ENCODE measurements around the gene RAC3.

The RAC3 gene

GRCh38 chr17:82064433-82065192 is 33.1 kb downstream of the RAC3 start:
- Histone ChIP-seq H3K36me3 (ENCODE audit: insufficient read depth, insufficient read length, low read length) (peaks cover 51% of the 10 kb centered on the region), H3K9me3 (ENCODE audit: insufficient read depth, low read length) (no peaks in the 10 kb centered on the region), H3K4me3 (ENCODE audit: insufficient read length, low read depth) (peak overlapping the region; percentile 92), H3K27me3 (ENCODE audit: insufficient read depth, insufficient read length) (no peaks in the 10 kb centered on the region), H3K9ac (ENCODE audit: insufficient read length, low read depth) (peak overlapping the region; percentile 95), H3K4me1 (ENCODE audit: insufficient read depth, insufficient read length) (peaks cover 6% of the 10 kb centered on the region)
- DNase-seq (ENCODE audit: low read depth, low spot score), result no peak
- TF ChIP-seq ZNF274 (IDR thresholded peaks at IDR 0.05; ENCODE audit: low read depth, low read length) (no peak), SUZ12 (IDR thresholded peaks at IDR 0.05; ENCODE audit: extremely low read depth, insufficient read depth, insufficient read length) (no peak)

- H3K4me1 ChIP-seq (ENCODE audit: insufficient read depth, insufficient read length), result peaks cover 6% of the 10 kb centered on the region
- no peak for DNase-seq (ENCODE audit: low read depth, low spot score)
- no peak for TF ChIP-seq ZNF274 (IDR thresholded peaks at IDR 0.05; ENCODE audit: low read depth, low read length)
- no peak for TF ChIP-seq YY1 (IDR thresholded peaks at IDR 0.05; ENCODE audit: insufficient read depth, insufficient read length)
- peaks cover 45% of the 10 kb centered on the region for H3K36me3 ChIP-seq (ENCODE audit: insufficient read depth, insufficient read length, low read length)
- H3K9ac ChIP-seq (ENCODE audit: insufficient read length, low read depth), result peak overlapping the region; percentile 95
- H3K4me3 ChIP-seq (ENCODE audit: insufficient read length, low read depth), result peak overlapping the region; percentile 92
- H3K27me3 ChIP-seq (ENCODE audit: insufficient read depth, insufficient read length), result no peaks in the 10 kb centered on the region
- H3K9me3 ChIP-seq (ENCODE audit: insufficient read depth, low read length), result no peaks in the 10 kb centered on the region
Observed at GRCh38 chr17:82065193-82065637, 33.7 kb downstream of the RAC3 start.

- H3K9ac ChIP-seq (ENCODE audit: insufficient read length, low read depth), result peak within 1 kb of the TSS; percentile 95
- no peaks in the 10 kb centered on the region for H3K9me3 ChIP-seq (ENCODE audit: insufficient read depth, low read length)
- TF ChIP-seq SUZ12 (IDR thresholded peaks at IDR 0.05; ENCODE audit: extremely low read depth, insufficient read depth, insufficient read length), result no peak
- no peak for TF ChIP-seq YY1 (IDR thresholded peaks at IDR 0.05; ENCODE audit: insufficient read depth, insufficient read length)
- no peak for TF ChIP-seq ZNF274 (IDR thresholded peaks at IDR 0.05; ENCODE audit: low read depth, low read length)
- peaks cover 39% of the 10 kb centered on the region for H3K36me3 ChIP-seq (ENCODE audit: insufficient read depth, insufficient read length, low read length)
- H3K4me3 ChIP-seq (ENCODE audit: insufficient read length, low read depth), result peak within 1 kb of the TSS; percentile 92
- peaks cover 6% of the 10 kb centered on the region for H3K4me1 ChIP-seq (ENCODE audit: insufficient read depth, insufficient read length)
- no peak for DNase-seq (ENCODE audit: low read depth, low spot score)
- H3K27me3 ChIP-seq (ENCODE audit: insufficient read depth, insufficient read length), result no peaks in the 10 kb centered on the region
Observed at GRCh38 chr17:82065638-82066303, 34.3 kb downstream of the RAC3 start, which contains the start of gene DUS1L. TSS of gene DUS1L (minus strand) at chr17:82065804. CDS start at chr17:82065059, 745 bp downstream.

GRCh38 chr17:82070611-82071010 is 39.1 kb downstream of the RAC3 start:
- Histone ChIP-seq H3K27me3 (ENCODE audit: insufficient read depth, insufficient read length) (no peaks in the 10 kb centered on the region), H3K4me3 (ENCODE audit: insufficient read length, low read depth) (no peak overlapping the region), H3K36me3 (ENCODE audit: insufficient read depth, insufficient read length, low read length) (no peaks in the 10 kb centered on the region), H3K9me3 (ENCODE audit: insufficient read depth, low read length) (no peaks in the 10 kb centered on the region), H3K9ac (ENCODE audit: insufficient read length, low read depth) (no peak overlapping the region), H3K4me1 (ENCODE audit: insufficient read depth, insufficient read length) (no peaks in the 10 kb centered on the region)
- TF ChIP-seq SUZ12 (IDR thresholded peaks at IDR 0.05; ENCODE audit: extremely low read depth, insufficient read depth, insufficient read length) (no peak), ZNF274 (IDR thresholded peaks at IDR 0.05; ENCODE audit: low read depth, low read length) (no peak), YY1 (IDR thresholded peaks at IDR 0.05; ENCODE audit: insufficient read depth, insufficient read length) (no peak)
- no peak for DNase-seq (ENCODE audit: low read depth, low spot score)

GRCh38 chr17:82072827-82073226 is 41.3 kb downstream of the RAC3 start:
- no peak for TF ChIP-seq SUZ12 (IDR thresholded peaks at IDR 0.05; ENCODE audit: extremely low read depth, insufficient read depth, insufficient read length)
- no peak for TF ChIP-seq ZNF274 (IDR thresholded peaks at IDR 0.05; ENCODE audit: low read depth, low read length)
- TF ChIP-seq YY1 (IDR thresholded peaks at IDR 0.05; ENCODE audit: insufficient read depth, insufficient read length), result no peak
- no peaks in the 10 kb centered on the region for H3K27me3 ChIP-seq (ENCODE audit: insufficient read depth, insufficient read length)
- no peak overlapping the region for H3K9ac ChIP-seq (ENCODE audit: insufficient read length, low read depth)
- no peak overlapping the region for H3K4me3 ChIP-seq (ENCODE audit: insufficient read length, low read depth)
- H3K9me3 ChIP-seq (ENCODE audit: insufficient read depth, low read length), result no peaks in the 10 kb centered on the region
- peaks cover 11% of the 10 kb centered on the region for H3K4me1 ChIP-seq (ENCODE audit: insufficient read depth, insufficient read length)
- peaks cover 17% of the 10 kb centered on the region for H3K36me3 ChIP-seq (ENCODE audit: insufficient read depth, insufficient read length, low read length)
- no peak for DNase-seq (ENCODE audit: low read depth, low spot score)

- no peak overlapping the region for H3K4me3 ChIP-seq (ENCODE audit: insufficient read length, low read depth)
- no peak overlapping the region for H3K9ac ChIP-seq (ENCODE audit: insufficient read length, low read depth)
- peaks cover 23% of the 10 kb centered on the region for H3K36me3 ChIP-seq (ENCODE audit: insufficient read depth, insufficient read length, low read length)
- DNase-seq (ENCODE audit: low read depth, low spot score), result no peak
- TF ChIP-seq SUZ12 (IDR thresholded peaks at IDR 0.05; ENCODE audit: extremely low read depth, insufficient read depth, insufficient read length) (no peak), ZNF274 (IDR thresholded peaks at IDR 0.05; ENCODE audit: low read depth, low read length) (no peak), YY1 (IDR thresholded peaks at IDR 0.05; ENCODE audit: insufficient read depth, insufficient read length) (no peak)
- H3K9me3 ChIP-seq (ENCODE audit: insufficient read depth, low read length), result no peaks in the 10 kb centered on the region
- no peaks in the 10 kb centered on the region for H3K27me3 ChIP-seq (ENCODE audit: insufficient read depth, insufficient read length)
- H3K4me1 ChIP-seq (ENCODE audit: insufficient read depth, insufficient read length), result peaks cover 12% of the 10 kb centered on the region
Observed at GRCh38 chr17:82073446-82073845, 42.0 kb downstream of the RAC3 start.

- Histone ChIP-seq H3K4me1 (ENCODE audit: insufficient read depth, insufficient read length) (peaks cover 19% of the 10 kb centered on the region), H3K4me3 (ENCODE audit: insufficient read length, low read depth) (no peak overlapping the region), H3K9me3 (ENCODE audit: insufficient read depth, low read length) (no peaks in the 10 kb centered on the region), H3K36me3 (ENCODE audit: insufficient read depth, insufficient read length, low read length) (peaks cover 50% of the 10 kb centered on the region), H3K27me3 (ENCODE audit: insufficient read depth, insufficient read length) (no peaks in the 10 kb centered on the region), H3K9ac (ENCODE audit: insufficient read length, low read depth) (no peak overlapping the region)
- DNase-seq (ENCODE audit: low read depth, low spot score), result no peak
- TF ChIP-seq SUZ12 (IDR thresholded peaks at IDR 0.05; ENCODE audit: extremely low read depth, insufficient read depth, insufficient read length) (no peak), ZNF274 (IDR thresholded peaks at IDR 0.05; ENCODE audit: low read depth, low read length) (no peak), YY1 (IDR thresholded peaks at IDR 0.05; ENCODE audit: insufficient read depth, insufficient read length) (no peak)
Observed at GRCh38 chr17:82076018-82076784, 44.7 kb downstream of the RAC3 start.
